Uterus (tissue), 2 donors: ENCODE data around the gene ADPRHL1.

Experiments
- POLR2A ChIP-seq, 2 donors: fragments of 450-650 bp; IDR thresholded peaks; one replicate each; pipeline ENCODE4 v1.6.1; 2016; ENCODE audit warnings: antibody characterized with exemption in 2 of 2, mild to moderate bottlenecking in 1 of 2, moderate library complexity in 1 of 2
- TF ChIP-seq, protein P1 (sequence below), 4 experiments: fragments of 200-600 bp in 2 of 4; fragments of 450-650 bp in 2 of 4; sonication (generic) in 2 of 4; IDR thresholded peaks; one replicate each; pipeline ENCODE4 v1.5.1; 2016 to 2019; ENCODE audit warnings: antibody characterized with exemption in 4 of 4, mild to moderate bottlenecking in 2 of 4, moderate library complexity in 1 of 4

DNA sequence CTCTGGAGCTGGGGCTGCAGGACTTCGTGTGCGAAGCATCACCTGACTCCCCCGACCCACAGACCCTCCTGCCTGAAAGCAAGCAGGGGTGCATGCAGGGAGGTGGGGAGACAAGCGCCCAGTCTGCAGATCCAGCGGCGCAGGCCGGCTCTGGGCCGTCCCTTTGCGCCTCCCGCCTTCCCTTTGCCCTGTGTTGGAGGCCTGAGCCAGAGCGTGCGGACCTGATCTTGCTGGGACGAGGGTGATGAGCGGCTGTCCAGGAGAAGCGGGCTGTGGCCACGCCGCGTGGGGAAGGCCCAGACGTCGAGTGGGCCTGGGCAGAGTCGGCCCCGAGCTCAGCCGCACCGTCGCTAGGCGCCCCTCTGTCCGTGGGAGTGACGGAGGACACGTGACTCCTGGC is 84.1 kb downstream of the ADPRHL1 start:
- TF ChIP-seq, protein P1, sequence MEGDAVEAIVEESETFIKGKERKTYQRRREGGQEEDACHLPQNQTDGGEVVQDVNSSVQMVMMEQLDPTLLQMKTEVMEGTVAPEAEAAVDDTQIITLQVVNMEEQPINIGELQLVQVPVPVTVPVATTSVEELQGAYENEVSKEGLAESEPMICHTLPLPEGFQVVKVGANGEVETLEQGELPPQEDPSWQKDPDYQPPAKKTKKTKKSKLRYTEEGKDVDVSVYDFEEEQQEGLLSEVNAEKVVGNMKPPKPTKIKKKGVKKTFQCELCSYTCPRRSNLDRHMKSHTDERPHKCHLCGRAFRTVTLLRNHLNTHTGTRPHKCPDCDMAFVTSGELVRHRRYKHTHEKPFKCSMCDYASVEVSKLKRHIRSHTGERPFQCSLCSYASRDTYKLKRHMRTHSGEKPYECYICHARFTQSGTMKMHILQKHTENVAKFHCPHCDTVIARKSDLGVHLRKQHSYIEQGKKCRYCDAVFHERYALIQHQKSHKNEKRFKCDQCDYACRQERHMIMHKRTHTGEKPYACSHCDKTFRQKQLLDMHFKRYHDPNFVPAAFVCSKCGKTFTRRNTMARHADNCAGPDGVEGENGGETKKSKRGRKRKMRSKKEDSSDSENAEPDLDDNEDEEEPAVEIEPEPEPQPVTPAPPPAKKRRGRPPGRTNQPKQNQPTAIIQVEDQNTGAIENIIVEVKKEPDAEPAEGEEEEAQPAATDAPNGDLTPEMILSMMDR (IDR thresholded peaks at IDR 0.05) = no peak
- TF ChIP-seq POLR2A (IDR thresholded peaks at IDR 0.05) = no peak
